ENCODE results near the gene INO80B.

DNA sequence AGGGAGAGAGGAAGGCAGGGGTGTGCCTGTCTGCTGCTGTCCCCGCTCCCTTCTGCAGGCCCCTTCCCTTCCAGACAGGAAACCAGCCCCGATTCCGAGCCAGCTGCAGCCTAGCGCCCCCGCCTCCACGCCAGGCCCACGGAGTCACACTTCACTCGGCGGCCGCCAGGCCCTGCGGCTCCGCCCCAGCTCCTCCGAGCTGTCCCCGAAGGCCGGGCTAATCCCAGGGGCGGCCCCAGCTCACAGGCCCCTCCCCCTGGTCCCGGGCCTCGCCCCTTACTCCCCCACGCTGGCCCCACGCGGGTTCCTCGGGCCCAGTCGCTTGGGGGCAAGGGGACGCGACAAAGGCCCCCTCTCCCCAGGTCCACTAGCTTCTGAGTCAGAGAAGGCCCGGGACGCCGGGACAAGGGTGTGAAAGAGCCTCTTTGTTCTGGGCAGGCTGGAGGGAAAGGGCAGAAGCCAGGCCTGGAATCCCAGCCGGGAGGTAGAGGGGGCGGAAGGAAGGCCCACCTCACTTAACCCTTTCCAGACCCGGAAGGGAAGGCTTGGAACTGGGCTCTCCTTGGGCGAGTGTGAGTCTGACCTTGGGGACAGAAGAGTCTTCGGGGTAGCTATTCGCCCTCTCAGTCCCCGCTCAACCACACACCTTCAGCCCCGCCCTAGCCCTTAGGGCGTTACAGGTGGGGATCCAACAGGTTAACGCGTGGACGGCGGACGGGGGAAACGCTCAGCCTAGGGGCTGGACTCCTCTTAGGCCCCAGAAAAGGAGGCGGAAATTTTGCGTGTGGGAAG lies 14.3 kb upstream of the INO80B start:
- TF ChIP-seq POLR2A (IDR thresholded peaks at IDR 0.05) = no peak
- TF ChIP-seq, protein P1, sequence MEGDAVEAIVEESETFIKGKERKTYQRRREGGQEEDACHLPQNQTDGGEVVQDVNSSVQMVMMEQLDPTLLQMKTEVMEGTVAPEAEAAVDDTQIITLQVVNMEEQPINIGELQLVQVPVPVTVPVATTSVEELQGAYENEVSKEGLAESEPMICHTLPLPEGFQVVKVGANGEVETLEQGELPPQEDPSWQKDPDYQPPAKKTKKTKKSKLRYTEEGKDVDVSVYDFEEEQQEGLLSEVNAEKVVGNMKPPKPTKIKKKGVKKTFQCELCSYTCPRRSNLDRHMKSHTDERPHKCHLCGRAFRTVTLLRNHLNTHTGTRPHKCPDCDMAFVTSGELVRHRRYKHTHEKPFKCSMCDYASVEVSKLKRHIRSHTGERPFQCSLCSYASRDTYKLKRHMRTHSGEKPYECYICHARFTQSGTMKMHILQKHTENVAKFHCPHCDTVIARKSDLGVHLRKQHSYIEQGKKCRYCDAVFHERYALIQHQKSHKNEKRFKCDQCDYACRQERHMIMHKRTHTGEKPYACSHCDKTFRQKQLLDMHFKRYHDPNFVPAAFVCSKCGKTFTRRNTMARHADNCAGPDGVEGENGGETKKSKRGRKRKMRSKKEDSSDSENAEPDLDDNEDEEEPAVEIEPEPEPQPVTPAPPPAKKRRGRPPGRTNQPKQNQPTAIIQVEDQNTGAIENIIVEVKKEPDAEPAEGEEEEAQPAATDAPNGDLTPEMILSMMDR (IDR thresholded peaks at IDR 0.05) = peak in 1 of 2 donors; percentile 12
- TF ChIP-seq POLR2AphosphoS5 (IDR thresholded peaks at IDR 0.05) = no peak
- TF ChIP-seq EP300 (IDR thresholded peaks at IDR 0.05) = no peak
